Cardiac septum (tissue), 1 donor: ENCODE results near the gene CROCC. TPM values are rescaled to one million over a fixed set of nuclear protein-coding genes. Genes with fewer than 3 reads are reported as not detected.
"Not testable (repeated sequence)": the region's sequence is repeated elsewhere in the genome, so short reads cannot be mapped to it uniquely, and the experiment has no call there.

Source experiments
- DNase-seq: peaks from one replicate; pipeline ENCODE4 v3.0.0-alpha.2; 2020; ENCODE audit warnings: low spot score
- intact Hi-C: fragments of 100-400 bp; cut with DNase I; formaldehyde crosslinking; loops from one replicate; pipeline ENCODE4 v1.14.0; 2022
- total RNA-seq: library from RNA; stranded (reverse); fragmentation: NEBNext Ultra II Directional; extraction: Animal tissue kit (Norgen Biotek cat#: 25700); gene quantifications from one replicate; pipeline ENCODE4 v1.2.1, GENCODE V29; 2021
- donor health status: DM: no; HTN: no; CAD: no.

CROCC gene
- total RNA-seq, 1 donor from 2014 or later, result 7.4 TPM

- intact Hi-C loops, result no loop called here
- DNase-seq, result no peak
Observed at GRCh38 chr1:16913181-16913832, 8.4 kb upstream of the CROCC start.

- intact Hi-C loops, result no loop called here
- peak; percentile 93 for DNase-seq
Observed at GRCh38 chr1:16913833-16914662, 7.7 kb upstream of the CROCC start.

- DNase-seq, intact Hi-C loops: not testable (repeated sequence)
Observed at GRCh38 chr1:16914928-16915626, 6.7 kb upstream of the CROCC start.

GRCh38 chr1:16915627-16915973, 6.1 kb upstream of the CROCC start:
- intact Hi-C loops, result no loop called here
- no peak for DNase-seq

GRCh38 chr1:16916036-16916880, 5.5 kb upstream of the CROCC start:
- intact Hi-C loops, DNase-seq: not testable (repeated sequence)

GRCh38 chr1:16918371-16918770, 3.4 kb upstream of the CROCC start:
- DNase-seq, result no peak
- intact Hi-C loops, result no loop called here

- DNase-seq, intact Hi-C loops: not testable (repeated sequence)
Observed at GRCh38 chr1:16918936-16919665, 2.6 kb upstream of the CROCC start.

- DNase-seq, result no peak
- intact Hi-C loops, result no loop called here
Observed at GRCh38 chr1:16920951-16921350, 780 bp upstream of the CROCC start.

- DNase-seq, result no peak
- intact Hi-C loops, result no loop called here
Observed at GRCh38 chr1:16922466-16922865, 735 bp downstream of the CROCC start.

GRCh38 chr1:16922885-16923431, 1.2 kb downstream of the CROCC start:
- DNase-seq, result no peak
- intact Hi-C loops, result no loop called here

- intact Hi-C loops, result no loop called here
Observed at GRCh38 chr1:16924216-16924918, 2.6 kb downstream of the CROCC start.

GRCh38 chr1:16924919-16925477, 3.3 kb downstream of the CROCC start:
- intact Hi-C loops, result no loop called here
- DNase-seq, result no peak

More at GRCh38 chr1:16924216-16924918, 2.6 kb downstream of the CROCC start:
- no peak for DNase-seq

- no peak for DNase-seq
- intact Hi-C loops, result no loop called here
Observed at GRCh38 chr1:16925635-16926490, 4.1 kb downstream of the CROCC start.

- intact Hi-C loops, result no loop called here
- no peak for DNase-seq
Observed at GRCh38 chr1:16926491-16927073, 4.9 kb downstream of the CROCC start.

- DNase-seq, result no peak
- intact Hi-C loops, result no loop called here
Observed at GRCh38 chr1:16927256-16927655, 5.5 kb downstream of the CROCC start.

- DNase-seq, result no peak
Observed at GRCh38 chr1:16927711-16928485, 6.2 kb downstream of the CROCC start.

More at GRCh38 chr1:16927711-16928485, 6.2 kb downstream of the CROCC start:
- intact Hi-C loops, result no loop called here
